T-cell (primary cell): ENCODE data around the gene PTGES2. TPM values are rescaled to one million over a fixed set of nuclear protein-coding genes. Genes with fewer than 3 reads are reported as not detected.

Experiments
- ATAC-seq, 4 experiments: fragments of 200-7000 bp in 3 of 4; fragments of 150-1000 bp in 1 of 4; cut with Tn5 transposase; replicated peaks in 1 of 4; 1 replicate in 3 of 4; 2 replicates in 1 of 4; pipeline ENCODE4 v1.10.0; 2021; ENCODE audit warnings: moderate library complexity in 3 of 4, mild to moderate bottlenecking in 2 of 4, moderate number of reproducible peaks in 1 of 4
- CTCF ChIA-PET, 2 donors: fragments of 300-600 bp; sonication (Branson Sonifier 250); formaldehyde crosslinking; loops; one replicate each; lab custom pipeline; 2022; ENCODE audit warnings: antibody characterized with exemption in 2 of 2; lab: Charles Lee
- POLR2A ChIA-PET, 2 donors: fragments of 300-600 bp; sonication (Branson Sonifier 250); formaldehyde crosslinking; loops; one replicate each; lab custom pipeline; 2022; ENCODE audit warnings: antibody characterized with exemption in 2 of 2; lab: Charles Lee
- DNase-seq, 35 experiments: peaks; one replicate each; pipeline versions ENCODE4 v3.0.0 to v3.0.0-alpha.2; 2013 to 2023
- H3K27ac ChIP-seq: one replicate; pipeline ENCODE4 v1.5.1; 2013; ENCODE audit warnings: low read length
- H3K27me3 ChIP-seq, 2 experiments: replicated peaks in 1 of 2; 1 replicate in 1 of 2; 2 replicates in 1 of 2; pipeline versions ENCODE4 v1.6.1 to v1.7.0; 2013; ENCODE audit warnings: low read length in 1 of 2, mixed read lengths in 1 of 2; ENCODE audit not compliant: control insufficient read depth in 2 of 2, insufficient read depth in 2 of 2; ENCODE audit errors: extremely low read depth in 1 of 2
- H3K36me3 ChIP-seq, 2 donors: 1 replicate in 1 of 2; 2 replicates in 1 of 2; pipeline versions ENCODE4 v1.6.1 to v1.7.0; 2013; ENCODE audit warnings: low read length in 1 of 2; ENCODE audit not compliant: control insufficient read depth in 2 of 2, insufficient read depth in 1 of 2; ENCODE audit errors: extremely low read depth in 1 of 2
- H3K4me1 ChIP-seq, 2 experiments: 1 replicate in 1 of 2; 2 replicates in 1 of 2; pipeline versions ENCODE4 v1.6.1 to v1.7.0; 2013; ENCODE audit warnings: low read length in 2 of 2, mixed read lengths in 1 of 2; ENCODE audit not compliant: insufficient read depth in 2 of 2, control insufficient read depth in 1 of 2; ENCODE audit errors: extremely low read depth in 1 of 2
- H3K4me3 ChIP-seq, 2 donors: 1 replicate in 1 of 2; 2 replicates in 1 of 2; pipeline versions ENCODE4 v1.5.1 to v1.7.0; 2013; ENCODE audit warnings: mild to moderate bottlenecking in 2 of 2, low read length in 1 of 2, moderate library complexity in 1 of 2; ENCODE audit not compliant: control insufficient read depth in 1 of 2; ENCODE audit errors: extremely low read depth in 1 of 2
- H3K9me3 ChIP-seq: 2 replicates; pipeline ENCODE4 v1.7.0; 2013
- H3K27ac Mint-ChIP-seq, 2 donors: one replicate each; pipeline ENCODE4 v1.8.0; 2020 to 2021; ENCODE audit warnings: mild to moderate bottlenecking in 2 of 2, mixed read lengths in 2 of 2
- H3K27me3 Mint-ChIP-seq, 2 donors: one replicate each; pipeline ENCODE4 v1.8.0; 2021 to 2022; ENCODE audit warnings: mixed read lengths in 2 of 2
- H3K36me3 Mint-ChIP-seq: one replicate; pipeline ENCODE4 v1.8.0; 2021; ENCODE audit warnings: mixed read lengths
- H3K4me1 Mint-ChIP-seq, 3 donors: one replicate each; pipeline ENCODE4 v1.8.0; 2020 to 2022; ENCODE audit warnings: mixed read lengths in 3 of 3, mild to moderate bottlenecking in 1 of 3
- H3K4me3 Mint-ChIP-seq, 3 donors: one replicate each; pipeline ENCODE4 v1.8.0; 2020 to 2022; ENCODE audit warnings: mild to moderate bottlenecking in 3 of 3, mixed read lengths in 3 of 3, moderate library complexity in 3 of 3
- H3K9me3 Mint-ChIP-seq, 3 donors: one replicate each; pipeline ENCODE4 v1.8.0; 2020 to 2022; ENCODE audit warnings: mixed read lengths in 3 of 3
- WGBS: methylation state at CpG from one replicate; pipeline ENCODE4 v1.1.5; 2013; ENCODE audit warnings: missing lambda C conversion rate; ENCODE audit not compliant: insufficient coverage; 5-methylcytosine and 5-hydroxymethylcytosine counted together
- total RNA-seq, 35 experiments: library from RNA in 6 of 35; stranded (reverse) in 6 of 35; fragments of 120-200 nt in 1 of 35; gene quantifications; one replicate each; pipeline versions ENCODE4 v1.2.1 to v1.2.4 and lab custom pipeline; 2013 to 2026

The PTGES2 gene
- total RNA-seq, 5 donors from 2014 or later (not counting 1 experiment from before 2014, with no cell fraction given): 60.2 to 91.7 (median 79.2) TPM

GRCh38 chr9:128155736-128156500 is 28.4 kb upstream of the PTGES2 start:
- no peak overlapping the region for H3K4me3 Mint-ChIP-seq

GRCh38 chr9:128153947-128154695 is 26.6 kb upstream of the PTGES2 start:
- no peak overlapping the region for H3K27ac Mint-ChIP-seq
- H3K27ac ChIP-seq: no peak overlapping the region
- H3K27me3 Mint-ChIP-seq: no peaks in the 10 kb centered on the region
- peaks cover 0 to 5% of the 10 kb centered on the region in 2 experiments for H3K4me1 ChIP-seq
- peaks cover 0 to 13% of the 10 kb centered on the region in 2 experiments for H3K27me3 ChIP-seq
- DNase-seq (no peak), ATAC-seq (no peak)
- H3K9me3 Mint-ChIP-seq: no peaks in the 10 kb centered on the region
- CTCF ChIA-PET: interaction anchor here in 1 of 2 donors (0.7 kb wide), 1 partner anchor 1486 kb away, joined by 5 read pairs; no protein-coding TSS in a partner anchor
- H3K4me1 Mint-ChIP-seq: peaks cover 0 to 11% (median 4%) of the 10 kb centered on the region in 3 donors
- POLR2A ChIA-PET: no interaction called here
- no peaks in the 10 kb centered on the region for H3K36me3 Mint-ChIP-seq
- H3K36me3 ChIP-seq: no peaks in the 10 kb centered on the region
- no peaks in the 10 kb centered on the region for H3K9me3 ChIP-seq
- H3K4me3 Mint-ChIP-seq: no peak overlapping the region
- WGBS: 81% methylated on average over 4 of the region's 13 CpGs
- no peak overlapping the region for H3K4me3 ChIP-seq

More at GRCh38 chr9:128155736-128156500, 28.4 kb upstream of the PTGES2 start:
- no peaks in the 10 kb centered on the region for H3K36me3 ChIP-seq
- POLR2A ChIA-PET: no interaction called here
- no peaks in the 10 kb centered on the region for H3K9me3 ChIP-seq
- Mint-ChIP-seq H3K4me1 (peaks cover 6 to 11% (median 8%) of the 10 kb centered on the region in 3 donors), H3K27ac (peak overlapping the region in 1 of 2 donors; percentile 60), H3K9me3 (no peaks in the 10 kb centered on the region), H3K36me3 (no peaks in the 10 kb centered on the region), H3K27me3 (no peaks in the 10 kb centered on the region)
- 89% methylated on average over 4 of the region's 7 CpGs for WGBS
- H3K27ac ChIP-seq: no peak overlapping the region
- no peak overlapping the region for H3K4me3 ChIP-seq
- ATAC-seq (no peak), DNase-seq (no peak)
- peaks cover 2 to 16% of the 10 kb centered on the region in 2 experiments for H3K4me1 ChIP-seq
- CTCF ChIA-PET: no interaction called here
- peaks cover 0 to 4% of the 10 kb centered on the region in 2 experiments for H3K27me3 ChIP-seq

GRCh38 chr9:128153060-128153946 is 25.8 kb upstream of the PTGES2 start:
- peaks cover 0 to 5% of the 10 kb centered on the region in 2 experiments for H3K4me1 ChIP-seq
- 85% methylated on average over 15 of the region's 26 CpGs for WGBS
- Mint-ChIP-seq H3K36me3 (no peaks in the 10 kb centered on the region), H3K4me3 (no peak overlapping the region), H3K27me3 (no peaks in the 10 kb centered on the region), H3K9me3 (no peaks in the 10 kb centered on the region), H3K27ac (no peak overlapping the region), H3K4me1 (peaks cover 0 to 10% (median 4%) of the 10 kb centered on the region in 3 donors)
- peaks cover 0 to 17% of the 10 kb centered on the region in 2 experiments for H3K27me3 ChIP-seq
- no peaks in the 10 kb centered on the region for H3K9me3 ChIP-seq
- no peaks in the 10 kb centered on the region for H3K36me3 ChIP-seq
- no peak for ATAC-seq
- H3K4me3 ChIP-seq: no peak overlapping the region
- CTCF ChIA-PET: interaction anchor here in 1 of 2 donors (0.6 kb wide), 1 partner anchor 135 kb away, joined by 4 read pairs; no protein-coding TSS in a partner anchor
- DNase-seq: no peak
- no peak overlapping the region for H3K27ac ChIP-seq
- POLR2A ChIA-PET: no interaction called here

- peak overlapping the region in 1 of 2 donors; percentile 34 for H3K27ac Mint-ChIP-seq
- H3K27me3 ChIP-seq: peaks cover 0 to 17% of the 10 kb centered on the region in 2 experiments
- no peak overlapping the region for H3K27ac ChIP-seq
- CTCF ChIA-PET: no interaction called here
- no peaks in the 10 kb centered on the region for H3K9me3 ChIP-seq
- no peaks in the 10 kb centered on the region for H3K36me3 ChIP-seq
- no peaks in the 10 kb centered on the region for H3K9me3 Mint-ChIP-seq
- no peaks in the 10 kb centered on the region for H3K36me3 Mint-ChIP-seq
- peaks cover 0 to 5% of the 10 kb centered on the region in 2 experiments for H3K4me1 ChIP-seq
- ATAC-seq (no peak), DNase-seq (no peak)
- no peaks in the 10 kb centered on the region for H3K27me3 Mint-ChIP-seq
- POLR2A ChIA-PET: no interaction called here
- no peak overlapping the region for H3K4me3 ChIP-seq
- H3K4me3 Mint-ChIP-seq: no peak overlapping the region
- H3K4me1 Mint-ChIP-seq: peaks cover 0 to 10% (median 4%) of the 10 kb centered on the region in 3 donors
- WGBS: 88% methylated on average over 11 of the region's 13 CpGs
Measured at GRCh38 chr9:128152133-128153059, 24.9 kb upstream of the PTGES2 start.

- peaks cover 0 to 17% of the 10 kb centered on the region in 2 experiments for H3K27me3 ChIP-seq
- POLR2A ChIA-PET: no interaction called here
- no peaks in the 10 kb centered on the region for H3K27me3 Mint-ChIP-seq
Measured at GRCh38 chr9:128151309-128152132, 24.0 kb upstream of the PTGES2 start.

More at GRCh38 chr9:128151309-128152132, 24.0 kb upstream of the PTGES2 start:
- Histone ChIP-seq H3K27ac (no peak overlapping the region), H3K4me1 (peaks cover 0 to 5% of the 10 kb centered on the region in 2 experiments), H3K4me3 (no peak overlapping the region), H3K9me3 (no peaks in the 10 kb centered on the region), H3K36me3 (no peaks in the 10 kb centered on the region)
- no peak for DNase-seq
- H3K36me3 Mint-ChIP-seq: no peaks in the 10 kb centered on the region
- WGBS: 87% methylated on average over 3 of the region's 18 CpGs
- peak overlapping the region in 1 of 2 donors; percentile 34 for H3K27ac Mint-ChIP-seq
- H3K4me3 Mint-ChIP-seq: no peak overlapping the region
- ATAC-seq: no peak
- CTCF ChIA-PET: no interaction called here
- no peaks in the 10 kb centered on the region for H3K9me3 Mint-ChIP-seq
- peaks cover 0 to 10% (median 4%) of the 10 kb centered on the region in 3 donors for H3K4me1 Mint-ChIP-seq
